HCT116 (cell line): ENCODE measurements around the gene TRNAU1AP. TPM values are rescaled to one million over a fixed set of nuclear protein-coding genes. Genes with fewer than 3 reads are reported as not detected.
"Not testable (repeated sequence)": the region's sequence is repeated elsewhere in the genome, so short reads cannot be mapped to it uniquely, and the experiment has no call there.

Source experiments
- ATAC-seq: fragments of 200-7000 bp; cut with Tn5 transposase; 2 replicates; pipeline ENCODE4 v1.9.1; 2020; ENCODE audit warnings: mild to moderate bottlenecking, moderate library complexity
- BruUV-seq: library from RNA; stranded (reverse); fragments of 400-500 nt; replicated peaks from 2 replicates; lab custom pipeline; 2021; lab: Mats Ljungman, UMichigan
- CTCF ChIA-PET: fragments of 300-600 bp; sonication (Branson Sonifier 250); formaldehyde crosslinking; loops from one replicate; lab custom pipeline; 2021; ENCODE audit warnings: antibody characterized with exemption; lab: Charles Lee
- POLR2A ChIA-PET: fragments of 300-600, 350-600 bp; sonication (Branson Sonifier 250); formaldehyde crosslinking; loops from one replicate; lab custom pipeline; 2021; ENCODE audit warnings: antibody characterized with exemption; lab: Charles Lee
- RAD21 ChIA-PET, 2 experiments: fragments of 300-600 bp; sonication (Branson Sonifier 250); formaldehyde crosslinking; loops; one replicate each; lab custom pipeline; 2023; ENCODE audit warnings: low total read pairs in 2 of 2; ENCODE audit not compliant: uncharacterized antibody in 2 of 2, unreplicated experiment in 2 of 2, low non-redundant PET in 1 of 2; lab: Charles Lee
- DNase-seq: peaks from one replicate; pipeline ENCODE4 v3.0.0-alpha.2; 2010; ENCODE audit warnings: low read depth, low spot score
- H2AFZ ChIP-seq: fragments of 200-600 bp; shearing (Covaris generic), sonication (generic); 2 replicates; pipeline ENCODE4 v1.6.1; 2017; ENCODE audit warnings: low read depth, mixed run types, mixed read lengths, antibody characterized with exemption, low read length; ENCODE audit not compliant: poor library complexity, severe bottlenecking
- H3K27ac ChIP-seq: 2 replicates; pipeline ENCODE4 v1.5.1; 2012; ENCODE audit warnings: low read depth, low read length
- H3K27me3 ChIP-seq: fragments of 200-600 bp; sonication (generic); 2 replicates; pipeline ENCODE4 v1.6.1; 2016; ENCODE audit warnings: mixed run types, low read length, mixed read lengths; ENCODE audit not compliant: insufficient read depth
- H3K36me3 ChIP-seq, 2 experiments: fragments of 200-500 bp in 1 of 2; fragments of 200-600 bp in 1 of 2; sonication (Bioruptor generic) in 1 of 2; sonication (generic) in 1 of 2; 2 replicates each; pipeline versions ENCODE4 v1.5.1 to v1.6.1; 2014 to 2016; ENCODE audit warnings: low read length in 2 of 2, inconsistent platforms in 1 of 2, mixed read lengths in 1 of 2, mixed run types in 1 of 2; ENCODE audit not compliant: insufficient read depth in 2 of 2, control insufficient read depth in 1 of 2
- H3K4me1 ChIP-seq, 2 experiments: fragments of 200-600 bp in 1 of 2; sonication (generic) in 1 of 2; 2 replicates each; pipeline versions ENCODE4 v1.5.1 to v1.6.1; 2012 to 2017; ENCODE audit warnings: low read length in 2 of 2, inconsistent platforms in 1 of 2, mild to moderate bottlenecking in 1 of 2, mixed read lengths in 1 of 2, mixed run types in 1 of 2, moderate library complexity in 1 of 2; ENCODE audit not compliant: insufficient read depth in 2 of 2, control insufficient read depth in 1 of 2
- H3K4me2 ChIP-seq: fragments of 200-600 bp; sonication (generic); 2 replicates; pipeline ENCODE4 v1.6.1; 2017; ENCODE audit warnings: mixed run types, low read length, mixed read lengths
- H3K4me3 ChIP-seq, 2 experiments: fragments of 200-600 bp in 1 of 2; sonication (generic) in 1 of 2; replicated peaks in 1 of 2; 2 replicates each; pipeline ENCODE4 v1.5.1; 2011 to 2016; ENCODE audit warnings: low read length in 2 of 2, control low read depth in 1 of 2, low read depth in 1 of 2, mild to moderate bottlenecking in 1 of 2, mixed read lengths in 1 of 2, mixed run types in 1 of 2
- H3K79me2 ChIP-seq: fragments of 200-600 bp; sonication (generic); 2 replicates; pipeline ENCODE4 v1.6.1; 2017; ENCODE audit warnings: mild to moderate bottlenecking, mixed run types, low read length, moderate library complexity, mixed read lengths; ENCODE audit not compliant: insufficient read depth
- H3K9ac ChIP-seq: fragments of 200-600 bp; sonication (generic); 2 replicates; pipeline ENCODE4 v1.6.1; 2016; ENCODE audit warnings: low read length, mixed read lengths
- H3K9me2 ChIP-seq: fragments of 200-600 bp; sonication (generic), shearing (Covaris generic); 2 replicates; pipeline ENCODE4 v1.6.1; 2017; ENCODE audit warnings: mixed run types, mild to moderate bottlenecking, moderate library complexity; ENCODE audit not compliant: insufficient read depth
- H3K9me3 ChIP-seq, 2 experiments: fragments of 200-500 bp in 1 of 2; fragments of 200-600 bp in 1 of 2; sonication (Bioruptor generic) in 1 of 2; sonication (generic) in 1 of 2; 2 replicates each; pipeline ENCODE4 v1.6.1; 2014 to 2017; ENCODE audit warnings: low read length in 2 of 2, mixed read lengths in 2 of 2, inconsistent platforms in 1 of 2, low read depth in 1 of 2, mild to moderate bottlenecking in 1 of 2, mixed run types in 1 of 2, moderate library complexity in 1 of 2; ENCODE audit not compliant: control insufficient read depth in 1 of 2, insufficient read depth in 1 of 2
- H4K20me1 ChIP-seq: fragments of 200-600 bp; sonication (generic), shearing (Covaris generic); 2 replicates; pipeline ENCODE4 v1.6.1; 2017; ENCODE audit warnings: mixed run types, mild to moderate bottlenecking, moderate library complexity; ENCODE audit not compliant: insufficient read depth
- EZH2 ChIP-seq: fragments of 200-600 bp; sonication (generic); IDR thresholded peaks from 2 replicates; pipeline ENCODE4 v1.6.1; 2017; ENCODE audit warnings: antibody characterized with exemption, mixed run types
- EZH2phosphoT487 ChIP-seq: fragments of 200-600 bp; IDR thresholded peaks from 2 replicates; pipeline ENCODE4 v1.6.1; 2018; ENCODE audit warnings: antibody characterized with exemption, borderline replicate concordance
- POLR2A ChIP-seq: IDR thresholded peaks from 2 replicates; pipeline ENCODE4 v1.7.0; 2011; ENCODE audit warnings: borderline replicate concordance; ENCODE audit not compliant: insufficient read depth, insufficient read length; ENCODE audit errors: extremely low read depth
- SP1 ChIP-seq: IDR thresholded peaks from 2 replicates; pipeline ENCODE4 v1.6.1; 2012; ENCODE audit warnings: low read depth
- TCF7L2 ChIP-seq: IDR thresholded peaks from 2 replicates; pipeline ENCODE4 v1.7.0; 2011; ENCODE audit warnings: borderline replicate concordance, inconsistent platforms; ENCODE audit not compliant: insufficient read depth, insufficient read length; ENCODE audit errors: extremely low read depth
- ZNF274 ChIP-seq: fragments of 200-500 bp; sonication (Bioruptor generic); IDR thresholded peaks from 2 replicates; pipeline ENCODE4 v1.6.1; 2014; ENCODE audit warnings: mild to moderate bottlenecking, low read depth, low read length, inconsistent platforms
- intact Hi-C: fragments of 100-400 bp; cut with micrococcal nuclease; formaldehyde crosslinking; loops from 2 replicates; pipeline ENCODE4 v1.10.0; 2022
- total RNA-seq: library from RNA; stranded (reverse); gene quantifications from one replicate; pipeline ENCODE4 v1.2.1, GENCODE V29; 2021; ENCODE audit not compliant: unreplicated experiment
- TF ChIP-seq, protein P1 (sequence below): IDR thresholded peaks from 2 replicates; pipeline ENCODE4 v1.6.1; 2012; ENCODE audit warnings: low read depth
- TF ChIP-seq, protein P2 (sequence below): IDR thresholded peaks from 2 replicates; pipeline ENCODE4 v1.6.1; 2011; ENCODE audit warnings: mild to moderate bottlenecking, low read length, moderate library complexity; ENCODE audit not compliant: insufficient replicate concordance; ENCODE audit errors: extremely low read depth

TRNAU1AP gene
- total RNA-seq, 1 experiment from 2014 or later = 29.7 TPM

DNA sequence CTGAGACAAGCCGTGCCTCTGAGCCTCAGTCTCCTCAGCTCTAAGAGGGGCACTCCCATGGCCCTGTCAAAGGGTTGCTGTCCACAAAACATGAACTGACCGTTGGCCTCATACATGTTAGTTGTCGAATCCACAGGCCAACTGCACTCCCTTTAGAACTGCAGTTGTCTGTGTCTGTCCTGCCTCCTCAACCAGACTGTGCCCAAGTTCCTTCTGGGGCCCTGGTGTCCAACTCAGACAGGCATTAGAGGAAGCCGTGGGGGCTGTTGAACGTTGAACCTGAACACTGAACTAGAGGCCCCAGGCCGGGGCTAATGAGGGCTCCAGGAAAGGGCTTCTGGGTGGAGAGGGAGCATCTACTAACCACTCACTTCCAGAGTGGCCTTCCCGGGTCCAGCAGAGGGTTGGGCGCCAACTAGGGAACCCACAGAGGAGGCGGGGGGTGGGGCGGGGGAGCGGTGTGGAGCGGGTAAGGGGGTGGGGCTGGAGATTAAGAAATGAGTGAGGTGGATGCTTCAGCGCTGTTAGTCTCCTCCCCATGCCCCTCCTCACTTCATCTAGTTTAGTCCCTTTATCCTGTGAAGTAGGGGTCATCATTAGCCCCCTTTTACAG is 38.9 kb downstream of the TRNAU1AP start, which contains the start of gene RAB42 (continued):
- TF ChIP-seq, protein P1, sequence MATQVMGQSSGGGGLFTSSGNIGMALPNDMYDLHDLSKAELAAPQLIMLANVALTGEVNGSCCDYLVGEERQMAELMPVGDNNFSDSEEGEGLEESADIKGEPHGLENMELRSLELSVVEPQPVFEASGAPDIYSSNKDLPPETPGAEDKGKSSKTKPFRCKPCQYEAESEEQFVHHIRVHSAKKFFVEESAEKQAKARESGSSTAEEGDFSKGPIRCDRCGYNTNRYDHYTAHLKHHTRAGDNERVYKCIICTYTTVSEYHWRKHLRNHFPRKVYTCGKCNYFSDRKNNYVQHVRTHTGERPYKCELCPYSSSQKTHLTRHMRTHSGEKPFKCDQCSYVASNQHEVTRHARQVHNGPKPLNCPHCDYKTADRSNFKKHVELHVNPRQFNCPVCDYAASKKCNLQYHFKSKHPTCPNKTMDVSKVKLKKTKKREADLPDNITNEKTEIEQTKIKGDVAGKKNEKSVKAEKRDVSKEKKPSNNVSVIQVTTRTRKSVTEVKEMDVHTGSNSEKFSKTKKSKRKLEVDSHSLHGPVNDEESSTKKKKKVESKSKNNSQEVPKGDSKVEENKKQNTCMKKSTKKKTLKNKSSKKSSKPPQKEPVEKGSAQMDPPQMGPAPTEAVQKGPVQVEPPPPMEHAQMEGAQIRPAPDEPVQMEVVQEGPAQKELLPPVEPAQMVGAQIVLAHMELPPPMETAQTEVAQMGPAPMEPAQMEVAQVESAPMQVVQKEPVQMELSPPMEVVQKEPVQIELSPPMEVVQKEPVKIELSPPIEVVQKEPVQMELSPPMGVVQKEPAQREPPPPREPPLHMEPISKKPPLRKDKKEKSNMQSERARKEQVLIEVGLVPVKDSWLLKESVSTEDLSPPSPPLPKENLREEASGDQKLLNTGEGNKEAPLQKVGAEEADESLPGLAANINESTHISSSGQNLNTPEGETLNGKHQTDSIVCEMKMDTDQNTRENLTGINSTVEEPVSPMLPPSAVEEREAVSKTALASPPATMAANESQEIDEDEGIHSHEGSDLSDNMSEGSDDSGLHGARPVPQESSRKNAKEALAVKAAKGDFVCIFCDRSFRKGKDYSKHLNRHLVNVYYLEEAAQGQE = no peak

DNA sequence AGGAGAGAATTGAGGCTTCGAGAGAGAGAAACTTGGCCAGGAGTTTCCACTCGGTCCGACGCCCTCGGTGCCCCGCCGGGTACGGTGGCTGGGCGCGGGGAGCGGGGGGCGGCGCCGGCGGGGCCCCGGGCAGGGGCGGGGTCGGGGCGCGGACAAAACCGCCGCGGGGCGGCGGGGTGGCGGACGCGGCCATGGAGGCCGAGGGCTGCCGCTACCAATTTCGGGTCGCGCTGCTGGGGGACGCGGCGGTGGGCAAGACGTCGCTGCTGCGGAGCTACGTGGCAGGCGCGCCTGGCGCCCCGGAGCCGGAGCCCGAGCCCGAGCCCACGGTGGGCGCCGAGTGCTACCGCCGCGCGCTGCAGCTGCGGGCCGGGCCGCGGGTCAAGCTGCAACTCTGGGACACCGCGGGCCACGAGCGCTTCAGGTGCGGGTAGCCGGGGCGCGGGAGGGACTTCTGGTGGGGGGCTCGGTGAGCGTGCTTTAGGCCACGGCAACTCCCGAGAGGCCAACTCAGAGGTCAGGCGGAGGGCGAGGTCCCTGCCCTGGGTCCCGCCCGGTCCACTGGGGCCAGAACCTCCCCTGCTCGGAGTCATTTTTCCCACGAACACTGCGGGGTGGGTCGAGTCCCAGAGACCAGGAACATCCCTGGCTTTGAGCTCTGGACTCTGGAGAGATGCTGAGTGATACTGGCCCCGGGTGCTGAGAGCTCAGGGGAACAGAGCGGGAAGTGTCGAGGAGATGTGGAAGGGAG is 39.6 kb downstream of the TRNAU1AP start:
- Histone ChIP-seq H4K20me1 (no peaks in the 10 kb centered on the region), H3K4me1 (no peaks in the 10 kb centered on the region; a peak in 1 of 4 replicates), H3K4me2 (no peak overlapping the region), H3K27me3 (no peaks in the 10 kb centered on the region)
- ATAC-seq = no peak
- intact Hi-C loops = no loop called here
- TF ChIP-seq SP1 (no peak), ZNF274 (no peak), POLR2A (no peak), TCF7L2 (no peak), EZH2phosphoT487 (no peak), EZH2 (no peak)
- TF ChIP-seq, protein P2, sequence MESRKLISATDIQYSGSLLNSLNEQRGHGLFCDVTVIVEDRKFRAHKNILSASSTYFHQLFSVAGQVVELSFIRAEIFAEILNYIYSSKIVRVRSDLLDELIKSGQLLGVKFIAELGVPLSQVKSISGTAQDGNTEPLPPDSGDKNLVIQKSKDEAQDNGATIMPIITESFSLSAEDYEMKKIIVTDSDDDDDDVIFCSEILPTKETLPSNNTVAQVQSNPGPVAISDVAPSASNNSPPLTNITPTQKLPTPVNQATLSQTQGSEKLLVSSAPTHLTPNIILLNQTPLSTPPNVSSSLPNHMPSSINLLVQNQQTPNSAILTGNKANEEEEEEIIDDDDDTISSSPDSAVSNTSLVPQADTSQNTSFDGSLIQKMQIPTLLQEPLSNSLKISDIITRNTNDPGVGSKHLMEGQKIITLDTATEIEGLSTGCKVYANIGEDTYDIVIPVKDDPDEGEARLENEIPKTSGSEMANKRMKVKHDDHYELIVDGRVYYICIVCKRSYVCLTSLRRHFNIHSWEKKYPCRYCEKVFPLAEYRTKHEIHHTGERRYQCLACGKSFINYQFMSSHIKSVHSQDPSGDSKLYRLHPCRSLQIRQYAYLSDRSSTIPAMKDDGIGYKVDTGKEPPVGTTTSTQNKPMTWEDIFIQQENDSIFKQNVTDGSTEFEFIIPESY = no peak
- TF ChIP-seq, all 23 proteins: peak for 0
- Histone ChIP-seq H3K9ac (no peak overlapping the region), H3K4me3 (no peak overlapping the region), H3K9me2 (no peaks in the 10 kb centered on the region), H3K36me3 (no peaks in the 10 kb centered on the region), H3K9me3 (no peaks in the 10 kb centered on the region), H2AFZ (no peak overlapping the region), H3K79me2 (no peaks in the 10 kb centered on the region), H3K27ac (no peak overlapping the region)
- RAD21 ChIA-PET = no interaction called here
- CTCF ChIA-PET = no interaction called here
- POLR2A ChIA-PET = no interaction called here
- no TSS peak for BruUV-seq
- no peak for DNase-seq

DNA sequence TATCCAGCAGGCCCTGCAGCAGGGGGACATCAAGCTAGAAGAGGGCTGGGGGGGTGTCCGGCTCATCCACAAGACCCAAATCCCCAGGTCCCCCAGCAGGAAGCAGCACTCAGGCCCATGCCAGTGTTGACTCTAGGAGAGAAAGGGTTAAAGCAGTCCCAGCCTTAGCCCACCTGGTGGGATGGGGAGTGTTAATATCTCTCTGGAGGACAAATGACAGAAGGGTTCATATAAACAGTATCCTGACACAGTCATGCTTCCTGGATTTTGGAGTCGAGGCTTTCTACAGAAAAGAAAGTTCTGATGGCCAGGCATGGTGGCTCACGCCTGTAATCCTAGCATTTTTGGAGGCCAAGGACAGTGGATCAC is 41.1 kb downstream of the TRNAU1AP start:
- RAD21 ChIA-PET, POLR2A ChIA-PET, H3K9me3 ChIP-seq, H2AFZ ChIP-seq, H3K9me2 ChIP-seq, H3K4me3 ChIP-seq, H3K4me1 ChIP-seq, H3K27ac ChIP-seq, DNase-seq, H3K9ac ChIP-seq, ATAC-seq, BruUV-seq, CTCF ChIA-PET, H3K79me2 ChIP-seq, H3K4me2 ChIP-seq, intact Hi-C loops, H3K27me3 ChIP-seq, H3K36me3 ChIP-seq, H4K20me1 ChIP-seq: not testable (repeated sequence)
